Measurements from ENCODE around the gene MAML3.

GRCh38 chr4:139799615-139800014 lies 354.4 kb downstream of the MAML3 start:
- TF ChIP-seq CTCF (IDR thresholded peaks at IDR 0.05; ENCODE audit: poor library complexity) (no peak), EZH2 (IDR thresholded peaks at IDR 0.05; ENCODE audit: borderline replicate concordance) (no peak), EZH2phosphoT487 (IDR thresholded peaks at IDR 0.05; ENCODE audit: low read depth, severe bottlenecking, unreplicated experiment) (no peak)

Measured in hepatocyte (in vitro differentiated cells).